H1 (cell line): ENCODE results near the gene CRAT. TPM values are rescaled to one million over a fixed set of nuclear protein-coding genes. Genes with fewer than 3 reads are reported as not detected.

Experiments used
- CTCF ChIA-PET: fragments of 300-600 bp; sonication (Branson Sonifier 250); formaldehyde crosslinking; loops from one replicate; lab custom pipeline; 2021; ENCODE audit not compliant: partially characterized antibody; lab: Charles Lee
- POLR2A ChIA-PET: fragments of 300-600 bp; sonication (Branson Sonifier 250); formaldehyde crosslinking; loops from one replicate; lab custom pipeline; 2021; ENCODE audit warnings: inconsistent platforms; ENCODE audit not compliant: partially characterized antibody; lab: Charles Lee
- DNase-seq, 2 experiments: peaks; one replicate each; pipeline versions ENCODE4 v3.0.0 to v3.0.0-alpha.2; 2010 to 2022; ENCODE audit warnings: low spot score in 2 of 2, low read depth in 1 of 2, mixed read lengths in 1 of 2
- FAIRE-seq: peaks from 2 replicates; lab custom pipeline; 2011; peaks lifted over from hg19 to GRCh38; lab: Jason Lieb, UNC
- H2AFZ ChIP-seq: 2 replicates; pipeline ENCODE4 v1.8.1; 2012; ENCODE audit warnings: low read length, inconsistent platforms
- H2AK5ac ChIP-seq: 2 replicates; pipeline ENCODE4 v1.6.1; 2013; ENCODE audit warnings: low read depth, low read length
- H2BK120ac ChIP-seq: replicated peaks from 2 replicates; pipeline ENCODE3; 2013; ENCODE audit warnings: low read depth, low read length, inconsistent platforms
- H2BK12ac ChIP-seq: 2 replicates; pipeline ENCODE4 v1.6.1; 2013; ENCODE audit warnings: low read depth, low read length
- H2BK15ac ChIP-seq: 2 replicates; pipeline ENCODE4 v1.6.1; 2013; ENCODE audit warnings: low read length
- H2BK20ac ChIP-seq: 2 replicates; pipeline ENCODE4 v1.6.1; 2013; ENCODE audit warnings: low read length
- H2BK5ac ChIP-seq: 2 replicates; pipeline ENCODE4 v1.6.1; 2013; ENCODE audit warnings: low read depth, low read length
- H3K14ac ChIP-seq: 2 replicates; pipeline ENCODE4 v1.6.1; 2013; ENCODE audit warnings: inconsistent platforms; ENCODE audit not compliant: insufficient read length
- H3K18ac ChIP-seq: 2 replicates; pipeline ENCODE4 v1.6.1; 2013; ENCODE audit warnings: low read length; ENCODE audit errors: extremely low read depth
- H3K23ac ChIP-seq: 2 replicates; pipeline ENCODE4 v1.6.1; 2013; ENCODE audit warnings: inconsistent platforms; ENCODE audit not compliant: insufficient read length
- H3K23me2 ChIP-seq: 2 replicates; pipeline ENCODE4 v1.6.1; 2013; ENCODE audit warnings: low read depth, low read length
- H3K27ac ChIP-seq: 2 replicates; pipeline ENCODE4 v1.6.1; 2011; ENCODE audit warnings: low read depth, low read length, inconsistent platforms
- H3K27me3 ChIP-seq, 4 experiments: replicated peaks in 1 of 4; 1 replicate in 1 of 4; 2 replicates in 3 of 4; pipeline versions ENCODE4 v1.6.1 to v1.8.1; 2011 to 2013; ENCODE audit warnings: low read length in 3 of 4, mild to moderate bottlenecking in 3 of 4, inconsistent platforms in 2 of 4, mixed read lengths in 2 of 4, moderate library complexity in 1 of 4; ENCODE audit not compliant: control insufficient read depth in 3 of 4, insufficient read depth in 3 of 4; ENCODE audit errors: extremely low read depth in 1 of 4
- H3K36me3 ChIP-seq, 4 experiments: 2 replicates each; pipeline versions ENCODE4 v1.6.1 to v1.8.1; 2011 to 2013; ENCODE audit warnings: mild to moderate bottlenecking in 4 of 4, low read length in 3 of 4, moderate library complexity in 2 of 4, control low read depth in 1 of 4, inconsistent platforms in 1 of 4; ENCODE audit not compliant: insufficient read depth in 4 of 4, control insufficient read depth in 2 of 4
- H3K4ac ChIP-seq: replicated peaks from 2 replicates; pipeline ENCODE3; 2013; ENCODE audit warnings: low read length, low read depth, mixed read lengths, inconsistent platforms; ENCODE audit not compliant: insufficient read length
- H3K4me1 ChIP-seq, 4 experiments: replicated peaks in 1 of 4; 1 replicate in 1 of 4; 2 replicates in 3 of 4; pipeline versions ENCODE4 v1.6.1 to v1.8.1; 2011 to 2013; ENCODE audit warnings: low read length in 3 of 4, inconsistent platforms in 2 of 4, mixed read lengths in 1 of 4; ENCODE audit not compliant: insufficient read depth in 4 of 4, control insufficient read depth in 3 of 4
- H3K4me2 ChIP-seq, 2 experiments: 2 replicates each; pipeline versions ENCODE4 v1.6.1 to v1.8.1; 2011 to 2013; ENCODE audit warnings: low read depth in 2 of 2, low read length in 2 of 2, control low read depth in 1 of 2, inconsistent platforms in 1 of 2, mild to moderate bottlenecking in 1 of 2; ENCODE audit not compliant: insufficient read depth in 1 of 2
- H3K4me3 ChIP-seq, 4 experiments: fragments of 200-600, 300-600 bp in 1 of 4; sonication (generic), shearing (Covaris generic), sonication (Bioruptor Twin) in 1 of 4; 2 replicates each; pipeline versions ENCODE4 v1.5.1 to v1.8.1; 2011 to 2016; ENCODE audit warnings: low read length in 4 of 4, low read depth in 3 of 4, control low read depth in 2 of 4, inconsistent platforms in 2 of 4, mild to moderate bottlenecking in 2 of 4, mixed read lengths in 1 of 4, moderate library complexity in 1 of 4; ENCODE audit not compliant: insufficient read depth in 2 of 4; ENCODE audit errors: extremely low read depth in 1 of 4
- H3K56ac ChIP-seq: replicated peaks from 2 replicates; pipeline ENCODE3; 2013; ENCODE audit warnings: low read depth, mild to moderate bottlenecking, mixed read lengths, low read length, inconsistent platforms; ENCODE audit not compliant: insufficient read length
- H3K79me1 ChIP-seq: 2 replicates; pipeline ENCODE4 v1.6.1; 2013; ENCODE audit warnings: low read depth, low read length, control low read depth
- H3K79me2 ChIP-seq, 2 experiments: 2 replicates each; pipeline versions ENCODE4 v1.6.1 to v1.8.1; 2012 to 2013; ENCODE audit warnings: low read length in 2 of 2, mild to moderate bottlenecking in 2 of 2, inconsistent platforms in 1 of 2; ENCODE audit not compliant: insufficient read depth in 2 of 2, control insufficient read depth in 1 of 2
- H3K9ac ChIP-seq, 4 experiments: replicated peaks in 1 of 4; 1 replicate in 1 of 4; 2 replicates in 3 of 4; pipeline versions ENCODE4 v1.6.1 to v1.8.1; 2011 to 2013; ENCODE audit warnings: low read depth in 3 of 4, low read length in 3 of 4, control low read depth in 2 of 4, mild to moderate bottlenecking in 2 of 4, moderate library complexity in 2 of 4, inconsistent platforms in 1 of 4; ENCODE audit errors: extremely low read depth in 1 of 4
- H3K9me3 ChIP-seq, 2 experiments: 2 replicates each; pipeline versions ENCODE4 v1.6.1 to v1.8.1; 2012 to 2013; ENCODE audit warnings: mild to moderate bottlenecking in 2 of 2, moderate library complexity in 2 of 2, control low read depth in 1 of 2, inconsistent platforms in 1 of 2, low read depth in 1 of 2, low read length in 1 of 2, mixed read lengths in 1 of 2; ENCODE audit not compliant: insufficient read depth in 2 of 2
- H4K20me1 ChIP-seq, 2 experiments: replicated peaks in 1 of 2; 2 replicates each; pipeline versions ENCODE3 to v1.8.1; 2011 to 2013; ENCODE audit warnings: inconsistent platforms in 2 of 2, low read length in 2 of 2, mild to moderate bottlenecking in 1 of 2; ENCODE audit not compliant: insufficient read depth in 2 of 2, control insufficient read depth in 1 of 2
- H4K5ac ChIP-seq: 2 replicates; pipeline ENCODE4 v1.6.1; 2013; ENCODE audit warnings: low read length, low read depth, mixed read lengths, inconsistent platforms; ENCODE audit not compliant: insufficient read length
- H4K8ac ChIP-seq: 2 replicates; pipeline ENCODE4 v1.8.0; 2013; ENCODE audit warnings: mild to moderate bottlenecking, moderate library complexity, low read length, inconsistent platforms; ENCODE audit not compliant: insufficient read depth; ENCODE audit errors: extremely low read depth
- H4K91ac ChIP-seq: replicated peaks from 2 replicates; pipeline ENCODE3; 2013; ENCODE audit warnings: low read length, mixed read lengths, inconsistent platforms; ENCODE audit not compliant: insufficient read length
- SIX5 ChIP-seq: IDR thresholded peaks from 2 replicates; pipeline ENCODE4 v1.6.1; 2011; ENCODE audit warnings: mild to moderate bottlenecking, low read depth, low read length
- TEAD4 ChIP-seq: IDR thresholded peaks from 2 replicates; pipeline ENCODE4 v1.6.1; 2012; ENCODE audit warnings: low read depth, low read length, inconsistent platforms, mixed read lengths
- WGBS, 2 experiments: shearing (Covaris generic) in 1 of 2; methylation state at CpG; one replicate each; pipeline versions ENCODE4 v1.1.6 to v1.1.7; 2013 to 2015; ENCODE audit warnings: low lambda C conversion rate in 2 of 2, mixed read lengths in 2 of 2, inconsistent platforms in 1 of 2, low coverage in 1 of 2, missing lambda C conversion rate in 1 of 2; ENCODE audit not compliant: insufficient replicate concordance in 2 of 2, insufficient coverage in 1 of 2, insufficient read length in 1 of 2; ENCODE audit errors: extremely low coverage in 1 of 2, missing lambda C conversion rate in 1 of 2; 5-methylcytosine and 5-hydroxymethylcytosine counted together
- polyA plus RNA-seq, 7 experiments: library from polyadenylated mRNA; depleted of rRNA in 3 of 7; stranded (reverse) in 5 of 7; unstranded in 2 of 7; fragments of >200 nt in 5 of 7; fragments of 200-250 nt in 2 of 7; gene quantifications; 1 replicate in 5 of 7; 2 replicates in 1 of 7; 4 replicates in 1 of 7; pipeline versions ENCODE4 v1.2.1 to v1.2.3, GENCODE V29; 2011 to 2013; ENCODE audit warnings: missing spikeins in 2 of 7, mixed read lengths in 2 of 7
- total RNA-seq: library from RNA; stranded (reverse); fragmentation: NEBNext Ultra II Directional; extraction: Animal tissue kit (Norgen Biotek cat#: 25700); gene quantifications from 2 replicates; pipeline ENCODE4 v1.2.1, GENCODE V29; 2021

The CRAT gene
- total and polyA plus RNA-seq, 2 of the 8 experiments (the other 6 are each of a cell fraction or from before 2014, with no cell fraction given): 8.2 to 17.3 TPM

DNA sequence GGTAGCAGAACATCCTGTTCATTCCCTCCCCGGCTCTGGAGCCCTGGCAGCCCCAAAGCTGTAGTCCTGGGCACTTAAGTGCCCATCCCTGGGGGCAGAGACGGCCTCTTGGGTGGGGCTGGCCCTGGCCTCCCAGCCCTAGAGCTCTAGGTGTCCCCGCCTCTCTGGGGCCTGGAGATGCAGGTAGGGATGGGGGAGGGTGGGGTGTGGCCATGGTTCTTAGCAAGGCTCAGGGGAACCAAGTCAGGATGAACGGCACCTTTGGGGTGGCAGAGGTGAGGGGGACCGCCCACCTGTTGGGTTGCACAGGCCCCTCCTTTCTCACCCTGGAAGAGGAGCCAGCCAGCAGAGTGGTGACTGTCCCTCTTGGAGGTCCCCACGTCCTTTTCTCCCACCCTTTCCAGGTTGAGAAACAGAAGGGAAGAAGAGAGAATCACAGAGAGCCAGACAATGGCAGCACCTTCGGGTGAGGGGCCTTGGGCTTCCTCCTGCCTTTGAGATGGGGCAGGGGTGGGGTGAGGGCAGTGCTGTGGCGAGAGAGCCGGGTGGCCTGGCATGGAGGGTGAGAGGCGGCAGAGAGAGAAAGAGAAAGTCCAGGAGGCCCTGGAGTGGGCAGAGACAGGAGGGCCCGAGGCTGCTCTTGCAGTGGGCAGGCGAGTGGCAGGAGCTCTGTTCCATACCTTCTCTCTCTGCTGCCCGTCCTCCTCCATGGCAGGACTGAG is 2.3 kb downstream of the CRAT start:
- no peak overlapping the region for H2BK5ac ChIP-seq
- TF ChIP-seq TEAD4 (no peak), SIX5 (no peak)

More for the DNA sequence above, 2.3 kb downstream of the CRAT start:
- no peak overlapping the region for H3K56ac ChIP-seq
- peaks cover 0 to 5% (median 3%) of the 10 kb centered on the region in 4 experiments; a peak in 3 of 7 replicates for H3K4me1 ChIP-seq
- no peak overlapping the region for H4K91ac ChIP-seq
- H3K4me2 ChIP-seq: no peak overlapping the region
- no peak overlapping the region for H2BK12ac ChIP-seq
- FAIRE-seq (no peak), DNase-seq (no peak)
- H3K27me3 ChIP-seq: peaks cover 0 to 15% (median 13%) of the 10 kb centered on the region in 4 experiments; a peak in 5 of 7 replicates
- H4K5ac ChIP-seq: no peak overlapping the region
- H2BK20ac ChIP-seq: no peak overlapping the region
- H3K36me3 ChIP-seq: no peaks in the 10 kb centered on the region
- H3K18ac ChIP-seq: no peak overlapping the region
- no peak overlapping the region for H3K23ac ChIP-seq
- H3K9ac ChIP-seq: no peak overlapping the region
- H2AK5ac ChIP-seq: no peak overlapping the region
- peaks cover 10% of the 10 kb centered on the region for H3K23me2 ChIP-seq
- no peak overlapping the region for H3K14ac ChIP-seq
- ChIA-PET POLR2A (no interaction called here), CTCF (interaction anchor here (0.7 to 9.7 kb wide), 3 partner anchors 16 to 34 kb away, joined by 3 to 64 read pairs (median 3); no protein-coding TSS in a partner anchor)
- 98% methylated on average over 8 of the region's 13 CpGs; no CpG with 5 or more reads in 1 of the 2 experiments for WGBS, 2 experiments
- no peaks in the 10 kb centered on the region; the same call in 1 of the 2 replicates for H3K79me1 ChIP-seq
- no peak overlapping the region for H4K8ac ChIP-seq
- H2BK120ac ChIP-seq: no peak overlapping the region
- 0 out of 2 replicates have a peak overlapping the region, but pooled peaks have one; percentile 46 for H2BK15ac ChIP-seq
- no peaks in the 10 kb centered on the region for H3K9me3 ChIP-seq
- H3K27ac ChIP-seq: no peak overlapping the region
- no peak overlapping the region for H2AFZ ChIP-seq
- H3K4me3 ChIP-seq: no peak overlapping the region
- H3K4ac ChIP-seq: no peak overlapping the region
- H3K79me2 ChIP-seq: peaks cover 0 to 15% of the 10 kb centered on the region in 2 experiments; a peak in 2 of 4 replicates
- H4K20me1 ChIP-seq: no peaks in the 10 kb centered on the region
